SK-N-SH (cell line): ENCODE data around the gene MRPS6.

Experiments
- CHD2 ChIP-seq: fragments of 150-350 bp; IDR thresholded peaks from 2 replicates; pipeline ENCODE4 v1.6.1; 2018; ENCODE audit warnings: low read length; ENCODE audit not compliant: partially characterized antibody
- ELF1 ChIP-seq: IDR thresholded peaks from 2 replicates; pipeline ENCODE4 v1.4.0; 2012
- EZH2phosphoT487 ChIP-seq: fragments of 200-600 bp; sonication (generic); IDR thresholded peaks from 2 replicates; pipeline ENCODE4 v1.6.1; 2017; ENCODE audit warnings: low read depth, mixed run types, mild to moderate bottlenecking, antibody characterized with exemption, moderate library complexity, borderline replicate concordance
- FOXJ3 ChIP-seq: sonication (generic); formaldehyde crosslinking; IDR thresholded peaks from 2 replicates; pipeline ENCODE4 v1.5.1; 2020; ENCODE audit warnings: mild to moderate bottlenecking, missing genetic modification reagents
- GATA2 ChIP-seq: sonication (generic); formaldehyde crosslinking; IDR thresholded peaks from 2 replicates; pipeline ENCODE4 v1.5.0; 2020; ENCODE audit warnings: mild to moderate bottlenecking, missing genetic modification reagents
- JUND ChIP-seq: IDR thresholded peaks from 2 replicates; pipeline ENCODE4 v1.4.0; 2012
- NRF1 ChIP-seq: IDR thresholded peaks from 2 replicates; pipeline ENCODE4 v1.6.1; 2012; ENCODE audit warnings: low read depth, mild to moderate bottlenecking, low read length
- POLR2AphosphoS5 ChIP-seq: IDR thresholded peaks from 2 replicates; pipeline ENCODE4 v1.6.1; 2012; ENCODE audit warnings: low read depth, low read length
- RCOR1 ChIP-seq: fragments of 150-350 bp; IDR thresholded peaks from 2 replicates; pipeline ENCODE4 v1.6.1; 2017; ENCODE audit warnings: antibody characterized with exemption, low read length
- TCF12 ChIP-seq: IDR thresholded peaks from 2 replicates; pipeline ENCODE4 v1.4.0; 2012
- YY1 ChIP-seq: IDR thresholded peaks from 2 replicates; pipeline ENCODE4 v1.4.0; 2012; ENCODE audit warnings: low read depth, mild to moderate bottlenecking
- TF ChIP-seq, protein P1 (sequence below): fragments of 200-600 bp; sonication (generic); IDR thresholded peaks from 2 replicates; pipeline ENCODE4 v1.6.1; 2017; ENCODE audit warnings: antibody characterized with exemption, mild to moderate bottlenecking, moderate library complexity

DNA sequence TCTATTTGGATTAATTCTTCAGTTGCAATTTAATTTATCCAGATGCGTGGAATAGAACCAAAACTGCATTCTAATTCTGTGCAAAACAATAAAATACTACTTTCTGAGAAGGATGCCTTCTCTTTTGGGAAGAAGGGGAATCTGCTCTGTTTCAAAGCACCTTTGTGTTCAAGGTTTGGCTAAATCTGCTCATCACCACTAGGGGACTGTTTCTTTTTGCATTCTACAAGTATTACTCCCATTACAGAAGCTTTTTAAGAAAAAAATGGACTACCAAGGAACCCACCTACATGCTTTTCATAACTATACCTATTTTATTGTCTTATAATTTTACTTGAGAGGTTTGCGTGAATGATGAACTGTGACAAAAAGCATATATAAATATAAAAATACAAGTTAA lies 18.2 kb downstream of the MRPS6 start:
- TF ChIP-seq CHD2 (no peak), GATA2 (CRISPR knock-in tag) (no peak), TCF12 (no peak), EZH2phosphoT487 (no peak), RCOR1 (no peak), YY1 (no peak), FOXJ3 (CRISPR knock-in tag) (no peak), NRF1 (no peak), POLR2AphosphoS5 (no peak), JUND (no peak), ELF1 (no peak)
- TF ChIP-seq, protein P1, sequence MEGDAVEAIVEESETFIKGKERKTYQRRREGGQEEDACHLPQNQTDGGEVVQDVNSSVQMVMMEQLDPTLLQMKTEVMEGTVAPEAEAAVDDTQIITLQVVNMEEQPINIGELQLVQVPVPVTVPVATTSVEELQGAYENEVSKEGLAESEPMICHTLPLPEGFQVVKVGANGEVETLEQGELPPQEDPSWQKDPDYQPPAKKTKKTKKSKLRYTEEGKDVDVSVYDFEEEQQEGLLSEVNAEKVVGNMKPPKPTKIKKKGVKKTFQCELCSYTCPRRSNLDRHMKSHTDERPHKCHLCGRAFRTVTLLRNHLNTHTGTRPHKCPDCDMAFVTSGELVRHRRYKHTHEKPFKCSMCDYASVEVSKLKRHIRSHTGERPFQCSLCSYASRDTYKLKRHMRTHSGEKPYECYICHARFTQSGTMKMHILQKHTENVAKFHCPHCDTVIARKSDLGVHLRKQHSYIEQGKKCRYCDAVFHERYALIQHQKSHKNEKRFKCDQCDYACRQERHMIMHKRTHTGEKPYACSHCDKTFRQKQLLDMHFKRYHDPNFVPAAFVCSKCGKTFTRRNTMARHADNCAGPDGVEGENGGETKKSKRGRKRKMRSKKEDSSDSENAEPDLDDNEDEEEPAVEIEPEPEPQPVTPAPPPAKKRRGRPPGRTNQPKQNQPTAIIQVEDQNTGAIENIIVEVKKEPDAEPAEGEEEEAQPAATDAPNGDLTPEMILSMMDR, result peak; percentile 58
